ENCODE measurements around the gene SHISA6.

The SHISA6 gene

DNA sequence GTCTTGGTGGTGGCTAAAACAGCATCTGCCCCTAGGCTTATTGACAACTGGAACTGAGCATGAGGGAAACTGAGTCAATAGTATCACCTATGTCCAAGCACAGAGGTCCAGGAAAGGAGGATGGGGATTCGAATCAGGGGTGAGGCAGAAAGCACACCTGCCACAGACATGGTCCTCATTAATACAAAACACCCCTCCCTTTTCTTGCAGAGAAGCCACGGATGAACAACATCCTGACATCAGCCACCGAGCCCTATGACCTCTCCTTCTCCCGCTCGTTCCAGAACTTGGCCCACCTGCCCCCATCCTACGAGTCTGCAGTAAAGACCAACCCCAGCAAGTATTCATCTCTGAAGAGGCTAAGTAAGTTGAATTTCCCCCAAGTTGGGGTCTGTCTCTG is 314.5 kb downstream of the SHISA6 start:
- no peak overlapping the region for H2AFZ ChIP-seq (ENCODE audit: low read depth)
- H3K27ac ChIP-seq = no peak overlapping the region
- no peaks in the 10 kb centered on the region for H4K20me1 ChIP-seq (ENCODE audit: insufficient read depth)
- no peak overlapping the region for H3K4me3 ChIP-seq (IDR thresholded peaks at IDR 0.05; ENCODE audit: insufficient read depth, low read depth, low read length)
- H3K27me3 ChIP-seq (ENCODE audit: insufficient read depth, low read depth) = no peaks in the 10 kb centered on the region
- TF ChIP-seq, protein P1, sequence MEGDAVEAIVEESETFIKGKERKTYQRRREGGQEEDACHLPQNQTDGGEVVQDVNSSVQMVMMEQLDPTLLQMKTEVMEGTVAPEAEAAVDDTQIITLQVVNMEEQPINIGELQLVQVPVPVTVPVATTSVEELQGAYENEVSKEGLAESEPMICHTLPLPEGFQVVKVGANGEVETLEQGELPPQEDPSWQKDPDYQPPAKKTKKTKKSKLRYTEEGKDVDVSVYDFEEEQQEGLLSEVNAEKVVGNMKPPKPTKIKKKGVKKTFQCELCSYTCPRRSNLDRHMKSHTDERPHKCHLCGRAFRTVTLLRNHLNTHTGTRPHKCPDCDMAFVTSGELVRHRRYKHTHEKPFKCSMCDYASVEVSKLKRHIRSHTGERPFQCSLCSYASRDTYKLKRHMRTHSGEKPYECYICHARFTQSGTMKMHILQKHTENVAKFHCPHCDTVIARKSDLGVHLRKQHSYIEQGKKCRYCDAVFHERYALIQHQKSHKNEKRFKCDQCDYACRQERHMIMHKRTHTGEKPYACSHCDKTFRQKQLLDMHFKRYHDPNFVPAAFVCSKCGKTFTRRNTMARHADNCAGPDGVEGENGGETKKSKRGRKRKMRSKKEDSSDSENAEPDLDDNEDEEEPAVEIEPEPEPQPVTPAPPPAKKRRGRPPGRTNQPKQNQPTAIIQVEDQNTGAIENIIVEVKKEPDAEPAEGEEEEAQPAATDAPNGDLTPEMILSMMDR (conservative IDR thresholded peaks at IDR 0.05; ENCODE audit: low read depth, low read length) = no peak
- no peaks in the 10 kb centered on the region for H3K79me2 ChIP-seq (ENCODE audit: insufficient read depth, low read depth)
- H3K4me1 ChIP-seq (ENCODE audit: low read depth, poor library complexity, severe bottlenecking) = no peaks in the 10 kb centered on the region
- H3K9ac ChIP-seq = no peak overlapping the region
- H3K36me3 ChIP-seq (ENCODE audit: insufficient read depth) = no peaks in the 10 kb centered on the region
- no peak overlapping the region for H3K4me2 ChIP-seq

GRCh38 chr17:11557727-11558452 is 316.9 kb downstream of the SHISA6 start:
- no peaks in the 10 kb centered on the region for H3K27me3 ChIP-seq (ENCODE audit: insufficient read depth, low read depth)
- no peak overlapping the region for H3K9ac ChIP-seq
- H3K79me2 ChIP-seq (ENCODE audit: insufficient read depth, low read depth) = no peaks in the 10 kb centered on the region
- TF ChIP-seq, protein P1 (conservative IDR thresholded peaks at IDR 0.05; ENCODE audit: low read depth, low read length) = no peak
- H3K4me2 ChIP-seq = no peak overlapping the region
- no peaks in the 10 kb centered on the region for H3K4me1 ChIP-seq (ENCODE audit: low read depth, poor library complexity, severe bottlenecking)
- no peaks in the 10 kb centered on the region for H3K36me3 ChIP-seq (ENCODE audit: insufficient read depth)
- no peak overlapping the region for H3K27ac ChIP-seq
- H3K4me3 ChIP-seq (IDR thresholded peaks at IDR 0.05; ENCODE audit: insufficient read depth, low read depth, low read length) = no peak overlapping the region
- H4K20me1 ChIP-seq (ENCODE audit: insufficient read depth) = no peaks in the 10 kb centered on the region
- no peak overlapping the region for H2AFZ ChIP-seq (ENCODE audit: low read depth)

DNA sequence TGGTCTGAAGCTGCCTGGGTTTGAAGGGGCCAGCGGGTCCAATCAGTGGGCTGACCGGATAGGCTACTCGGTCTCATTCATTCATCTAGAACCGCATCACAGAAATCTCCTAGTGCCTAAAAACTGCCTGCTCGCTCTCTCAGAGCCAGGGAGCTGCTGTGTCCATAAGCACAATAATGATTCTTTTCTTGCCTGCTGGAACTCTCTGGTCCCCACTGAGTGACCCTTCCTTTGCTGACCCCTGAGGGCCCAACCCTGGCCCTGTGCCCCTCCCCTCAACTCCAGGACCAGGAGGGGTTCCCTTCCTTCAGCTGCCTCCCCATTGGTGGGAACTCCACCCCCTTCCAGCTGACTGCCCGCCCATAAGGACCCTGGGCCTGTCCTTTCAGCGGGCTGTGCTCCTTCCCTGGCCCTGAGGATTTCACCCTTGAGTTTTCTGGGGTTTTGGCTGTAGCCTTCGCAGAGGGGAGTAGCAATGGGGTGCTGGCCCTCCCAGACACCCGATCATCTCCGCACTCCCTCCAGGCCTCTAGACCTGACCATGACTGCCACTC is 317.7 kb downstream of the SHISA6 start:
- no peaks in the 10 kb centered on the region for H3K4me1 ChIP-seq (ENCODE audit: low read depth, poor library complexity, severe bottlenecking)

DNA sequence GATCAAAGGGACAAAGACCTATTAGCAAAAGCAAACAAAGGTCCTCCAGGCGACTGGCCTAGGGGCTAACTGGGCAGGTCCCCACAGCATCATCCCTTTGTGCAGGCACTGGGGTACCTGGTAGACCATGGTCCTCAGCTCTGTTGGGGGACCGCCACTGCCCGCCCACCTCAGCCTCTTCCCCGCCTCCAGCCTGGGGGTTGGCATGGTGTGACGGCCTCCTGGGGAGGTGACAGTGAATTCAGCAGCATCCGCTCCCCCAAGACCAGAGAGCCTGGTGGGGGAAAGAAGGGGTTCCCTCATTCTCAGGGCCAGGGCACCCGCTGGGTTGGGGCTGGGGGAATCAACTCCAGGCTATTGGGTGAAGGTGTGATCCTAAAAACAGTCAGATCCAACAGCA is 318.6 kb downstream of the SHISA6 start:
- TF ChIP-seq, protein P1 (conservative IDR thresholded peaks at IDR 0.05; ENCODE audit: low read depth, low read length) = no peak
- Histone ChIP-seq H3K36me3 (ENCODE audit: insufficient read depth) (no peaks in the 10 kb centered on the region), H3K27me3 (ENCODE audit: insufficient read depth, low read depth) (no peaks in the 10 kb centered on the region), H3K4me3 (IDR thresholded peaks at IDR 0.05; ENCODE audit: insufficient read depth, low read depth, low read length) (no peak overlapping the region), H3K4me1 (ENCODE audit: low read depth, poor library complexity, severe bottlenecking) (no peaks in the 10 kb centered on the region), H3K79me2 (ENCODE audit: insufficient read depth, low read depth) (no peaks in the 10 kb centered on the region), H2AFZ (ENCODE audit: low read depth) (no peak overlapping the region), H3K4me2 (no peak overlapping the region), H3K27ac (no peak overlapping the region), H3K9ac (no peak overlapping the region), H4K20me1 (ENCODE audit: insufficient read depth) (no peaks in the 10 kb centered on the region)

More for the DNA sequence above, 317.7 kb downstream of the SHISA6 start:
- no peak overlapping the region for H3K27ac ChIP-seq
- TF ChIP-seq, protein P1 (conservative IDR thresholded peaks at IDR 0.05; ENCODE audit: low read depth, low read length) = no peak
- no peaks in the 10 kb centered on the region for H3K27me3 ChIP-seq (ENCODE audit: insufficient read depth, low read depth)
- no peak overlapping the region for H3K9ac ChIP-seq
- no peak overlapping the region for H3K4me3 ChIP-seq (IDR thresholded peaks at IDR 0.05; ENCODE audit: insufficient read depth, low read depth, low read length)
- no peaks in the 10 kb centered on the region for H3K79me2 ChIP-seq (ENCODE audit: insufficient read depth, low read depth)
- no peak overlapping the region for H3K4me2 ChIP-seq
- H3K36me3 ChIP-seq (ENCODE audit: insufficient read depth) = no peaks in the 10 kb centered on the region
- no peak overlapping the region for H2AFZ ChIP-seq (ENCODE audit: low read depth)
- no peaks in the 10 kb centered on the region for H4K20me1 ChIP-seq (ENCODE audit: insufficient read depth)
